B cell (primary cell): Measurements from ENCODE around the gene SH3BP2. TPM values are rescaled to one million over a fixed set of nuclear protein-coding genes. Genes with fewer than 3 reads are reported as not detected.

Experiments
- ATAC-seq: fragments of 200-7000 bp; cut with Tn5 transposase; one replicate; pipeline ENCODE4 v1.10.0; 2021; ENCODE audit warnings: low read depth, mild to moderate bottlenecking, moderate number of reproducible peaks, moderate library complexity
- CTCF ChIA-PET: fragments of 350-600 bp; sonication (Branson Sonifier 250); formaldehyde crosslinking; loops from one replicate; lab custom pipeline; 2021; ENCODE audit warnings: antibody characterized with exemption, inconsistent platforms; lab: Charles Lee
- POLR2A ChIA-PET: fragments of 350-600 bp; sonication (Branson Sonifier 250); formaldehyde crosslinking; loops from one replicate; lab custom pipeline; 2021; ENCODE audit warnings: antibody characterized with exemption; lab: Charles Lee
- DNase-seq: peaks from one replicate; pipeline ENCODE4 v3.0.0; 2013
- H2AFZ ChIP-seq: 2 replicates; pipeline ENCODE4 v1.6.1; 2012; ENCODE audit warnings: mild to moderate bottlenecking, low read depth, low read length; ENCODE audit not compliant: insufficient read depth, poor library complexity, severe bottlenecking
- H3K27ac ChIP-seq, 2 donors: 1 replicate in 1 of 2; 2 replicates in 1 of 2; pipeline ENCODE4 v1.5.1; 2012 to 2013; ENCODE audit warnings: low read length in 2 of 2, mild to moderate bottlenecking in 2 of 2, moderate library complexity in 1 of 2
- H3K27me3 ChIP-seq, 4 experiments: fragments of 200-600 bp in 1 of 4; sonication (generic) in 1 of 4; replicated peaks in 1 of 4; 1 replicate in 2 of 4; 2 replicates in 2 of 4; pipeline versions ENCODE4 v1.6.1 to v1.7.0; 2013 to 2016; ENCODE audit warnings: low read length in 3 of 4, mild to moderate bottlenecking in 2 of 4, mixed read lengths in 1 of 4, moderate library complexity in 1 of 4; ENCODE audit not compliant: insufficient read depth in 4 of 4, control insufficient read depth in 3 of 4; ENCODE audit errors: control extremely low read depth in 1 of 4
- H3K36me3 ChIP-seq, 2 experiments: replicated peaks in 1 of 2; 1 replicate in 1 of 2; 2 replicates in 1 of 2; pipeline versions ENCODE4 v1.6.1 to v1.7.1; 2013; ENCODE audit warnings: low read length in 1 of 2; ENCODE audit not compliant: insufficient read depth in 2 of 2, control insufficient read depth in 1 of 2; ENCODE audit errors: control extremely low read depth in 1 of 2, extremely low read depth in 1 of 2
- H3K4me1 ChIP-seq, 2 donors: fragments of 200-600 bp in 1 of 2; sonication (generic) in 1 of 2; 1 replicate in 1 of 2; 2 replicates in 1 of 2; pipeline versions ENCODE4 v1.5.1 to v1.6.1; 2013 to 2017; ENCODE audit warnings: low read length in 2 of 2; ENCODE audit not compliant: control insufficient read depth in 2 of 2, insufficient read depth in 2 of 2
- H3K4me2 ChIP-seq: replicated peaks from 2 replicates; pipeline ENCODE3; 2012; ENCODE audit warnings: mild to moderate bottlenecking, low read depth, low read length; ENCODE audit not compliant: poor library complexity, severe bottlenecking
- H3K4me3 ChIP-seq, 5 experiments: fragments of 200-600 bp in 1 of 5; sonication (generic) in 1 of 5; 1 replicate in 3 of 5; 2 replicates in 2 of 5; pipeline versions ENCODE4 v1.5.1 to v1.7.0; 2011 to 2016; ENCODE audit warnings: low read length in 4 of 5, mild to moderate bottlenecking in 4 of 5, low read depth in 2 of 5, control low read depth in 1 of 5, moderate library complexity in 1 of 5; ENCODE audit not compliant: insufficient read depth in 1 of 5; ENCODE audit errors: control extremely low read depth in 1 of 5, extremely low read depth in 1 of 5
- H3K79me2 ChIP-seq: fragments of 200-600 bp; sonication (generic); one replicate; pipeline ENCODE4 v1.6.0; 2016; ENCODE audit warnings: low read length; ENCODE audit not compliant: control insufficient read depth, insufficient read depth
- H3K9ac ChIP-seq: fragments of 200-600 bp; sonication (generic); 2 replicates; pipeline ENCODE4 v1.6.1; 2017; ENCODE audit warnings: mild to moderate bottlenecking, low read length, moderate library complexity
- H3K9me3 ChIP-seq, 3 donors: one replicate each; pipeline versions ENCODE4 v1.6.1 to v1.7.1; 2013; ENCODE audit warnings: low read length in 2 of 3; ENCODE audit not compliant: control insufficient read depth in 2 of 3, insufficient read depth in 1 of 3; ENCODE audit errors: control extremely low read depth in 1 of 3
- H4K20me1 ChIP-seq: 2 replicates; pipeline ENCODE4 v1.6.0; 2012; ENCODE audit warnings: mild to moderate bottlenecking, low read length; ENCODE audit not compliant: insufficient read depth, control insufficient read depth, poor library complexity, severe bottlenecking
- H3K27ac Mint-ChIP-seq: one replicate; pipeline ENCODE4 v1.8.0; 2021; ENCODE audit warnings: mixed read lengths
- H3K27me3 Mint-ChIP-seq: one replicate; pipeline ENCODE4 v1.8.0; 2021; ENCODE audit warnings: mixed read lengths
- H3K4me1 Mint-ChIP-seq: one replicate; pipeline ENCODE4 v1.8.0; 2021; ENCODE audit warnings: mixed read lengths
- H3K4me3 Mint-ChIP-seq: one replicate; pipeline ENCODE4 v1.8.0; 2021; ENCODE audit warnings: mixed read lengths
- H3K9me3 Mint-ChIP-seq: one replicate; pipeline ENCODE4 v1.8.0; 2022; ENCODE audit warnings: mixed read lengths; ENCODE audit not compliant: insufficient read depth
- EZH2 ChIP-seq: IDR thresholded peaks from 2 replicates; pipeline ENCODE4 v1.6.1; 2012; ENCODE audit warnings: borderline replicate concordance, low read depth, mild to moderate bottlenecking, moderate library complexity, low read length; ENCODE audit not compliant: insufficient read depth, poor library complexity, severe bottlenecking
- WGBS: methylation state at CpG from one replicate; pipeline ENCODE4 v1.1.5; 2013; ENCODE audit warnings: missing lambda C conversion rate; ENCODE audit not compliant: insufficient coverage; 5-methylcytosine and 5-hydroxymethylcytosine counted together
- intact Hi-C: fragments of 100-400 bp; cut with micrococcal nuclease; formaldehyde crosslinking; loops from one replicate; pipeline ENCODE4 v1.10.0; 2022
- polyA plus RNA-seq: library from polyadenylated mRNA; depleted of rRNA; stranded (reverse); fragments of >200 nt; gene quantifications from 2 replicates; pipeline ENCODE4 v1.2.3, GENCODE V29; 2012
- total RNA-seq, 2 donors: library from RNA; stranded (reverse); fragments of 120-200 nt in 1 of 2; gene quantifications; 1 replicate in 1 of 2; 2 replicates in 1 of 2; pipeline versions ENCODE4 v1.2.3 to v1.2.4, GENCODE V29; 2013 to 2022
- TF ChIP-seq, protein P1 (sequence below): fragments of 200-600 bp; IDR thresholded peaks from one replicate; pipeline ENCODE4 v1.8.0; 2022; ENCODE audit warnings: antibody characterized with exemption, mild to moderate bottlenecking

Gene SH3BP2
- total and polyA plus RNA-seq, 2 donors (not counting 1 experiment from before 2014, with no cell fraction given) = 30.8 to 219 TPM

DNA sequence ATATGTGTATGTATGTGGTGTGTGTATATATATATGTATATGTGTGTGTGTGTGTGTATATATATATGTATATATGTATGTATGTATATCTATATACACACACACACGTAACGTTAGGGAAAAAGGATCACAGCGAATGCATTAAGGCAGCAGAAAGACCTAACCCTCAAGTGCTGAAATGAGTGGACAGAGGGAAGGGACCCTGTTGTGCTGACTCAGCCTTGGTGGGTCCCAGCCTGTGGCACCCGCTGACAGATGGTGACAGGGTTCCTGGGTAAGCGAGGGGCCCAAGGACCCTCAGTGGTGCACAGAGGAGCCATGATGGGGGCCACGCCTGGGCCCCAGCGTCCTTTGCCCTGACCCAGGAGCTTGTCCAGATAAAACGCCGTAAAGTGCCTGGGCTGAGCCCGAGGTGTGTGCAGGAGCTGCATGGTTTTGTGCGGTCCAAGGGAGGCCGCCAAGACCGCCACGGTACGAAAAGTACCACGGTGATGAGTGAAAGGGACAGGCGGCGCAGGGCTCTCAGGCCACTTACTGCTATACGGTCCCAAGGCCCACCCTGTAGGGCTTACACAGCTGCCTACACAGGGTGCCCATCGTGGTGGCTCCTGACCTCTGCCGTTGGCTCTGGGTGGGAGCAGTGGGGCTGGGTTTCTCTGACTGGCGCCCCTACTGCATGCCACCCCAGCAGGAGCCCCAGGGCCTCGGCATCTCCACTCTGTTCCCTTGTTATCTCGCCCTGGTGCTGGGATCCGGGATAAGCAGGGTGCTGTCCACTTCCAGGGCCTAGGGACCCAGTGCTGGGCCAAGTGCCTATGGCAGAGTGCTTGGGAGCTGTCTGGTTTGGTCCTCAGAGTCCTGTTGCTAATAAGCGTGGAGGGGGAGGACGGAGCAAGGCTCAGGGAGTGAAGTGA is 10.0 kb downstream of the SH3BP2 start:
- ATAC-seq (no peak), DNase-seq (no peak)
- Histone ChIP-seq H3K4me1 (peaks cover 93 to 98% of the 10 kb centered on the region in 2 donors), H3K27ac (peak overlapping the region in 1 of 2 donors; percentile 18), H3K27me3 (no peaks in the 10 kb centered on the region), H3K79me2 (peaks cover 92% of the 10 kb centered on the region), H3K9me3 (no peaks in the 10 kb centered on the region), H3K36me3 (peaks cover 0 to 8% of the 10 kb centered on the region in 2 experiments), H4K20me1 (no peaks in the 10 kb centered on the region), H3K4me3 (no peak overlapping the region), H3K4me2 (no peak overlapping the region), H2AFZ (no peak overlapping the region), H3K9ac (no peak overlapping the region)
- POLR2A ChIA-PET = interaction anchor here (1.1 kb wide), 1 partner anchor 8 kb away, joined by 3 read pairs; no protein-coding TSS in a partner anchor
- H3K27me3 Mint-ChIP-seq = no peaks in the 10 kb centered on the region
- H3K9me3 Mint-ChIP-seq = no peaks in the 10 kb centered on the region
- TF ChIP-seq, protein P1, sequence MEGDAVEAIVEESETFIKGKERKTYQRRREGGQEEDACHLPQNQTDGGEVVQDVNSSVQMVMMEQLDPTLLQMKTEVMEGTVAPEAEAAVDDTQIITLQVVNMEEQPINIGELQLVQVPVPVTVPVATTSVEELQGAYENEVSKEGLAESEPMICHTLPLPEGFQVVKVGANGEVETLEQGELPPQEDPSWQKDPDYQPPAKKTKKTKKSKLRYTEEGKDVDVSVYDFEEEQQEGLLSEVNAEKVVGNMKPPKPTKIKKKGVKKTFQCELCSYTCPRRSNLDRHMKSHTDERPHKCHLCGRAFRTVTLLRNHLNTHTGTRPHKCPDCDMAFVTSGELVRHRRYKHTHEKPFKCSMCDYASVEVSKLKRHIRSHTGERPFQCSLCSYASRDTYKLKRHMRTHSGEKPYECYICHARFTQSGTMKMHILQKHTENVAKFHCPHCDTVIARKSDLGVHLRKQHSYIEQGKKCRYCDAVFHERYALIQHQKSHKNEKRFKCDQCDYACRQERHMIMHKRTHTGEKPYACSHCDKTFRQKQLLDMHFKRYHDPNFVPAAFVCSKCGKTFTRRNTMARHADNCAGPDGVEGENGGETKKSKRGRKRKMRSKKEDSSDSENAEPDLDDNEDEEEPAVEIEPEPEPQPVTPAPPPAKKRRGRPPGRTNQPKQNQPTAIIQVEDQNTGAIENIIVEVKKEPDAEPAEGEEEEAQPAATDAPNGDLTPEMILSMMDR = no peak
- no peak for TF ChIP-seq EZH2
- CTCF ChIA-PET = interaction anchor here (1.2 to 1.7 kb wide), 3 partner anchors 10 to 39 kb away, joined by 3 to 9 read pairs (median 4); no protein-coding TSS in a partner anchor
- H3K4me1 Mint-ChIP-seq = peaks cover 79% of the 10 kb centered on the region
- H3K4me3 Mint-ChIP-seq = no peak overlapping the region
- H3K27ac Mint-ChIP-seq = peak overlapping the region; percentile 41
- 97% methylated on average over 26 of the region's 27 CpGs for WGBS
- intact Hi-C loops = no loop called here
